ENCODE measurements around the gene CPHXL. TPM values are rescaled to one million over a fixed set of nuclear protein-coding genes. Genes with fewer than 3 reads are reported as not detected.

Gene CPHXL
- not detected for total RNA-seq

GRCh38 chr16:75726390-75726789, at the start of gene CPHXL:
TSS of gene CPHXL (minus strand) at chr16:75726490. CDS start at chr16:75726442, 48 bp downstream.
- no peak within 1 kb of the TSS for H3K27ac ChIP-seq (replicated peaks in 1 of 4)
- DNase-seq (ENCODE audit: extremely low spot score), result no peak
- no peaks in the 10 kb centered on the region for H3K36me3 ChIP-seq
- no peaks in the 10 kb centered on the region for H3K4me1 ChIP-seq
- WGBS, result 93% methylated on average over 5 of the region's 5 CpGs
- H3K27me3 ChIP-seq, result no peaks in the 10 kb centered on the region
- H3K4me3 ChIP-seq, result no peak within 1 kb of the TSS
- intact Hi-C loops (cut with DNase I), result no loop called here
- H3K9me3 ChIP-seq, result no peaks in the 10 kb centered on the region
- TF ChIP-seq POLR2A (IDR thresholded peaks at IDR 0.05; ENCODE audit: low read depth), result no peak
- TF ChIP-seq, protein P1, sequence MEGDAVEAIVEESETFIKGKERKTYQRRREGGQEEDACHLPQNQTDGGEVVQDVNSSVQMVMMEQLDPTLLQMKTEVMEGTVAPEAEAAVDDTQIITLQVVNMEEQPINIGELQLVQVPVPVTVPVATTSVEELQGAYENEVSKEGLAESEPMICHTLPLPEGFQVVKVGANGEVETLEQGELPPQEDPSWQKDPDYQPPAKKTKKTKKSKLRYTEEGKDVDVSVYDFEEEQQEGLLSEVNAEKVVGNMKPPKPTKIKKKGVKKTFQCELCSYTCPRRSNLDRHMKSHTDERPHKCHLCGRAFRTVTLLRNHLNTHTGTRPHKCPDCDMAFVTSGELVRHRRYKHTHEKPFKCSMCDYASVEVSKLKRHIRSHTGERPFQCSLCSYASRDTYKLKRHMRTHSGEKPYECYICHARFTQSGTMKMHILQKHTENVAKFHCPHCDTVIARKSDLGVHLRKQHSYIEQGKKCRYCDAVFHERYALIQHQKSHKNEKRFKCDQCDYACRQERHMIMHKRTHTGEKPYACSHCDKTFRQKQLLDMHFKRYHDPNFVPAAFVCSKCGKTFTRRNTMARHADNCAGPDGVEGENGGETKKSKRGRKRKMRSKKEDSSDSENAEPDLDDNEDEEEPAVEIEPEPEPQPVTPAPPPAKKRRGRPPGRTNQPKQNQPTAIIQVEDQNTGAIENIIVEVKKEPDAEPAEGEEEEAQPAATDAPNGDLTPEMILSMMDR (IDR thresholded peaks at IDR 0.05), result no peak
- TF ChIP-seq EP300 (IDR thresholded peaks at IDR 0.05), result no peak
- TF ChIP-seq POLR2AphosphoS5 (IDR thresholded peaks at IDR 0.05), result no peak

- no peak for DNase-seq (ENCODE audit: extremely low spot score)
- H3K27me3 ChIP-seq, result no peaks in the 10 kb centered on the region
- H3K4me1 ChIP-seq, result no peaks in the 10 kb centered on the region
- TF ChIP-seq POLR2AphosphoS5 (IDR thresholded peaks at IDR 0.05) (no peak), POLR2A (IDR thresholded peaks at IDR 0.05; ENCODE audit: low read depth) (no peak), EP300 (IDR thresholded peaks at IDR 0.05) (no peak)
- TF ChIP-seq, protein P1 (IDR thresholded peaks at IDR 0.05), result no peak
- no peak overlapping the region for H3K27ac ChIP-seq (replicated peaks in 1 of 4)
- no peaks in the 10 kb centered on the region for H3K9me3 ChIP-seq
- WGBS, result 58% methylated on average over 1 of the region's 1 CpG
- no peak overlapping the region for H3K4me3 ChIP-seq
- intact Hi-C loops (cut with DNase I), result no loop called here
- H3K36me3 ChIP-seq, result no peaks in the 10 kb centered on the region
Measured at GRCh38 chr16:75774197-75774596, 47.9 kb upstream of the CPHXL start.

DNA sequence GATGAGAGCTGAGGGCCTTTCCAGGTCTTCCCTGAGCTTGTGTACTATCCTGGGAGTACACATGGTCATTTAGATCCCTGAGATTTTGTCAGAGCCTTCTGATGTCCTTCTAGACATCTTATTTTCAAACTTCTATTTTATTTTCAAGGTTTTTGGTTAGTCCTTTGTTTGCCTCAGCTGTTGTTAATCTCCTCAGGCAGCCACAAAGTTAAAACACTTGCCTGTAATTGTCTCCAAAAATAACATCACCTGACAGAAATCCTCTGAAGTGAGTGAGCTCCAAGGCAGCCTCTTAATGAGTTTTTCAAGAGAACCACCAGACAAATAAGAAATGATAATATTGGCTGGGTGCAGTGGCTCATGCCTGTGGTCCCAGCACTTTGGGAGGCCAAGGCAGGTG, 43.8 kb upstream of the CPHXL start:
- H3K4me3 ChIP-seq, result no peak overlapping the region
- no peaks in the 10 kb centered on the region for H3K4me1 ChIP-seq
- no peak for TF ChIP-seq POLR2AphosphoS5 (IDR thresholded peaks at IDR 0.05)
- TF ChIP-seq POLR2A (IDR thresholded peaks at IDR 0.05; ENCODE audit: low read depth), result no peak
- TF ChIP-seq, protein P1 (IDR thresholded peaks at IDR 0.05), result no peak
- no peak for TF ChIP-seq EP300 (IDR thresholded peaks at IDR 0.05)
- no peaks in the 10 kb centered on the region for H3K9me3 ChIP-seq
- H3K27ac ChIP-seq (replicated peaks in 1 of 4), result no peak overlapping the region
- no peaks in the 10 kb centered on the region for H3K36me3 ChIP-seq
- intact Hi-C loops (cut with DNase I), result no loop called here
- no peaks in the 10 kb centered on the region for H3K27me3 ChIP-seq
- DNase-seq (ENCODE audit: extremely low spot score), result no peak

- peak overlapping the region in 1 of 4 donors; percentile 20 for H3K27ac ChIP-seq (replicated peaks in 1 of 4)
- TF ChIP-seq, protein P1 (IDR thresholded peaks at IDR 0.05), result peak; percentile 77 to 82 (median 78)
- TF ChIP-seq POLR2A (IDR thresholded peaks at IDR 0.05; ENCODE audit: low read depth) (no peak), EP300 (IDR thresholded peaks at IDR 0.05) (no peak), POLR2AphosphoS5 (IDR thresholded peaks at IDR 0.05) (peak in 1 of 2 donors; percentile 21)
- no peak overlapping the region for H3K4me3 ChIP-seq
- DNase-seq (ENCODE audit: extremely low spot score), result no peak
- no peaks in the 10 kb centered on the region for H3K9me3 ChIP-seq
- intact Hi-C loops (cut with DNase I), result loop anchor here (5.0 kb wide), 1 partner anchor 292 kb away; no protein-coding TSS in a partner anchor
- H3K4me1 ChIP-seq, result peaks cover 0 to 7% (median 5%) of the 10 kb centered on the region in 4 donors
- no peaks in the 10 kb centered on the region for H3K36me3 ChIP-seq
- WGBS, result 23% methylated on average over 7 of the region's 7 CpGs
- no peaks in the 10 kb centered on the region for H3K27me3 ChIP-seq
Measured at GRCh38 chr16:75764154-75764768, 38.0 kb upstream of the CPHXL start.

DNA sequence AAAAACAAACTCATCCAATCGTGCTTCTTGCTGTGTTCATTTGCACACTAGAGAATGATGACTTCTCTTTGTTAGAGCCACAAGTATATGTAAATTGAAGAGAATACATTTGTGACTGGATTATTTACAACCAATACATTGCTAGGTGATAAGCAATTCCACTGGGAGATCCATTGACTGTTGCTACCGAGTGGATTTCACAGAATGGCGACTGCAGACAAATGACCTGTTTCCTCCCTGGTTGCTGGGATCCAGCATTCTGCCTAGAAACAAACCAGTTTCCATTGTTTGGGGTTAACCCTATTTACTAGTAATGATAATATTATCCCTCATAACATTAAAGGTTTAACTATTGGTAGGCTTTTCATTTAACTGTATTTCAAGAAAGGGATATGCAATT, 36.9 kb upstream of the CPHXL start:
- Histone ChIP-seq H3K4me3 (no peak overlapping the region), H3K36me3 (no peaks in the 10 kb centered on the region), H3K4me1 (peaks cover 0 to 7% (median 5%) of the 10 kb centered on the region in 4 donors), H3K27ac (replicated peaks in 1 of 4) (no peak overlapping the region), H3K27me3 (no peaks in the 10 kb centered on the region), H3K9me3 (no peaks in the 10 kb centered on the region)
- no peak for TF ChIP-seq POLR2A (IDR thresholded peaks at IDR 0.05; ENCODE audit: low read depth)
- TF ChIP-seq EP300 (IDR thresholded peaks at IDR 0.05), result no peak
- TF ChIP-seq POLR2AphosphoS5 (IDR thresholded peaks at IDR 0.05), result no peak
- TF ChIP-seq, protein P1 (IDR thresholded peaks at IDR 0.05), result no peak
- DNase-seq (ENCODE audit: extremely low spot score), result no peak
- intact Hi-C loops (cut with DNase I), result loop anchor here (5.0 kb wide), 1 partner anchor 291 kb away; no protein-coding TSS in a partner anchor
- WGBS, result 60% methylated on average over 3 of the region's 3 CpGs
